ENCODE results near the gene GATA2.

The GATA2 gene

DNA sequence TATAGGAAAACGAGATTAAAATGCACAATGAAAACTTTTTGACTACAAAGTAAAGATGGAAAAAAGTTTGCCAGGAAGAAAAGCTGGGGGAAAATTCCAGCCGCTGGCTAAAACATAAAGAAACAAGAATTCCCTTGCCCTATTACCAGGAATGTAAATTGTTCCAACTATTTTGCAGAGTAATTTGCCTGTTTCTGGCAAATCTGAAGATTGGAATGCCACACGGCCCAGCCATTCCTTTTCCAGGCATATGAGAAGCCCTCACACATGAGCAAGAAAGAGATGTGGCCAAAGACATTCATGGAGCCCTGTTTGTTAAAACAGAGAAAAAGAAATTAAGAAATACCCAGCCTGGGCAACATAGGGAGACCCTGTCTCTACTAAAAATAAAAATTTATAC is 8.4 kb upstream of the GATA2 start:
- DNase-seq = no peak

DNA sequence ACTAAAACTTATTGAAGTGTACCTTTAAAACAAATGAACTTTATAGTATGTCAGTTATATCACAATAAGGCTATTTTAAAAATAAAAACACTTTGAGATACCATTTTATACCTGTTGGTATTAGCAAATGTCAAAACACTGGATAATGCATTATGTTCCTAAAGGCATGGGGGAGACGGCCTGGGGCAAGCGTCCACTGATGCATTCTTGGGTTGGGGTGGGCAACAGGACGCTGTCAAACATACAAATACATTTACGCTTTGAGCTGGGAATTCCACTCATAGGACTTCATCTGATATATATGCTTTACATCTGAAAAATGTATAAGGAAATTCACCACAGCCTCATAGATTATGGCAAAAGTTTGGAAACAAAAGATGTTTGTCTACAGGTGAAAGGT is 7.6 kb upstream of the GATA2 start:
- no peak for DNase-seq

DNA sequence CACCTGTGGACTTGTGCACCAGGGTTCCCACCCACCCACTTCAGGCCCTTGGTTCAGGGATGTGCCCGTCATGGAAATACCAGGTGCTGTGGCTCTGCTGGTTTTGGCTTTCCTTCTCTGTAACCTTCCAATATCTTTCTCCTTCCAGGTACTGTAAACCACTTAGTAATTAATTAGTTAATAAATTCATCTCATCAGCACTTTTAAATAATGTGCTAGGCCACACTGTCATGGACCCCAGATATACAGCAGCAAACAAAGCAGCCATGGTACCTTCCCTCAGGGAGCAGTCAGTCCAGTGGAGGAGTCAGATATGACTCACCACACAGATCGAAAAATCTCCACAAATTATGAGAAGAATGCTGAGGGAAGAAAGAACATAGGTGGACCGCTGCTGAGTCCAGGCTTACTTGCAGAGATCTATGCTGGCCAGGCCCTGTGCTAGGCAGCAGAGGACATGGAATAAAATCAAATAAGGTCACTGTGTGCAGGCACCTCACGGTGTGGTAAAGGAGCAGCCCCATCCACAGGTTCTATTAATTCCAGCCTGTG is 6.8 kb upstream of the GATA2 start:
- DNase-seq = no peak

DNA sequence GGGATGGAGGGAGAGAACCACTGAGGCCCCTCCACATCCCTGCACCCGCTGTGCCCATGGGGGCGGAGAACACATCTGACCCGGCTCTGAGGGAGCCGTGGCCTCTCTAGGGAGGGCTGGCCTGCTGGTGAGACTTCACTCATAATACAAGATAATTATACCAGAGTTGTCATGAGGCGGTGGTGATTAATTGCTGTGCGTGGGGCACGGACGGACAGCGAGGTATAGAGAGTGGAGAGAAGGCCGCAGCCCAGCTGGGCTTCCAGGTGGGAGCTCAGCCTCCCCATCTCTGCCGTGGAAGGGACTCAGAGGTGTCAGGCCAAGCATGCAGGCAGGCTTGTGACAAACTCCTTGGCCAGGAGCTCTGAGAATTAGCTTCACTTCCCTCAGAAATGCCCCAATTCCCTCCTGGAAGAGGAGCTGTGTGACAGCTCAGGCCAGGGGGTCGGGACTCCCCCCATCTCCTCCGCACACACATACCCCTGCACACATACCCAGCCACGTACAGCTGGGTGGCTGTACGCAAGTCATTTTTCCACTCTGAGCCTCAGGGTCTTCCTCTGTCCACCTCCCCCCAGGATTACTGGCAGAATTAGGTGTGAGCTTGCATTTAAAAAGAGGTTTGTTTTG is 6.0 kb upstream of the GATA2 start:
- no peak for DNase-seq

DNA sequence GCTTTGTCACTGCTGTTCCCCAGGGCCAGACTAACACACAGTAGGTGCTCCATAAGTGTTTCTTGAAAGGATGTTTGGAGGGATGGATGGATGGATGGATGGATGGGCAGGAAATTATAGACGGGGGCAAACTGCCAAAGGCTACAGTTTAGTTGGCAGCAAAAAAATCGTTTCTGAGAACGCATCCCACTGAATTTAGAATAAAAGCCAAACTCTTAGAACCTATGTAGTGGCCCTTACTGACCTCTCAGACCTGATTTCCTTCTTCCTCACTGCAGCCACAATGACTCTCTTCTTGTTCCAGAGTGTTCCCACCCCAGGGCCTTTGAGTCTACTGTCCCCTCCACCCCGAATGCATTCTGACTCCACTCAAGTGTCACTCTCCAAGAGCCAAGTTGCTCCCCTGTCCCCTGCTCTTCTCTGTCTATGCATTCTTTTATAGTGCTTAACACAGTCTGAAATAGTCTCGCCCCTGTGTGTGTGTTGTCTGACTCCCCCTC is 5.2 kb upstream of the GATA2 start:
- no peak for DNase-seq

DNA sequence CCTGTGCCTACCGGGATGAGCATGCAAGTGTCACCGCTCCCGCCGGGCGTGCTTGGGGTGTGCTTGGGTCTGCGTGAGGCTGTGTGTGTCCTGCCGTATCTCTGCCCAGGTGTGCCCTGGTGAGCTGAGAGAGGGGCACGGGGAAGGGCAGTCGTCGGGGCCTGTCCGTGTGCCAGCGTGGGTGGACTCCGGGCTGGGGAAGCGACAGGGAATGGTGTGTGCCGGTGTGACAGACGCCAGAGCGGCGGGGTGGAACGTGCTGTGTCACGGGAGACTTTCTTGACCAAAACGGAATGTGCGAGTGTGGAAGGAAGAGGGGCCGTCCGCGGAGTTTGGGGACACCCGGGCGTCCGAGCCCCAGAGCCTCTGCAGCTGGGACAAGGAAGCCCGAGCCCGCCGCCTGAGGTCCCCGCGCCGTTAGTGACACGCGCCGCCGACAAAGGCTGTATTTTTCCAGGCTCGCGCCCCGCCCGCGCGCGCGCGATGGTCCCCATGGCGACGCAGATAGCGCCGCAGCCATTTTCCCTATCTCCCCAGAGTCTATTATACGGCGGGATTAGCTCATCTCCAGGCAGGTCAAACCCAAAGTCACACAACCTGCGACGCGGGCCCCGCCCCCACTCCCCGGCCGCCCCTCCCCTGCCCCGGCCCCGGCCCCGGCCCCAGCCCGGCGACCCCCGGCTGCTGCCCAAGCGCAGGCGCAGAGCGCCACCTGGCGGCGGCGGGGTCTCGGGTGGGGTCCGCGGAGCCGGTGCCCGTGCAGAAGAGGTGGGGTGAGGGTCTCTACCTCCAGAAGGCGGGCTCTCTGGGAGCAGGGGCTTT is 4.5 kb upstream of the GATA2 start:
- peak; percentile 76 for DNase-seq

DNA sequence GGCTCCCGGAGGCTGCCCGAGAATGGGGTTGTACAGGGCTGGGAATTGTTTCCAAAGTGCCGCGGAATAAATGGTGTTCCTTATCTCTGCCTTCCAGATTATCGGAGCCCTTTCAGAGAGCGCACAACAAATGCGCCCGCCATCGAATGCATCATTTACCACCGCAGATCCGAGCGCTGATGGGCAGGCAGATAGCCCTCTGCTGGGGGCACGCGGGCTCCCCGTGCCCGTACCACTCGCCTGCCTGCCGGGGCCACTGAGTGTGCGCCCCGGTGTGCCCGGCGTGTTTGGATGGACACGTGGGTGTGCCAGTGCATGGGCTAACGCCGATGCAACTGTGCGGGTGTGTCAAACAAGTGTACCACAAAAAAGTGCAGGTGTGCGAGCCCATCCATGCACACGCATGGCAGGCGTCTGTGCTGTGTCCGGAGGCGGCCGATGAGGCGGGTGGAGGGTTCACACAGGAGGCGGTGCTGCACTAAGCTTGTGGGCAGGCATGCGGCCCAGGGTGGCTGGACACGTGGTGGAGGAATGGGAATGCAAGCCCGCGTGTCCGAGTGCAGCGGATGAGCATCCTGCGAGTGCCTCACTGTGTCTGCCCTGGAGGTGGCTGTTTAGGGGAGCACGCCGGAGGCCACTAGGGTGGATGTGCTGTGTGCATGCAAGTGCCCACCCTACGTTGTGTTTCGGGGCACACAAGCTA is 3.8 kb upstream of the GATA2 start:
- DNase-seq = no peak

DNA sequence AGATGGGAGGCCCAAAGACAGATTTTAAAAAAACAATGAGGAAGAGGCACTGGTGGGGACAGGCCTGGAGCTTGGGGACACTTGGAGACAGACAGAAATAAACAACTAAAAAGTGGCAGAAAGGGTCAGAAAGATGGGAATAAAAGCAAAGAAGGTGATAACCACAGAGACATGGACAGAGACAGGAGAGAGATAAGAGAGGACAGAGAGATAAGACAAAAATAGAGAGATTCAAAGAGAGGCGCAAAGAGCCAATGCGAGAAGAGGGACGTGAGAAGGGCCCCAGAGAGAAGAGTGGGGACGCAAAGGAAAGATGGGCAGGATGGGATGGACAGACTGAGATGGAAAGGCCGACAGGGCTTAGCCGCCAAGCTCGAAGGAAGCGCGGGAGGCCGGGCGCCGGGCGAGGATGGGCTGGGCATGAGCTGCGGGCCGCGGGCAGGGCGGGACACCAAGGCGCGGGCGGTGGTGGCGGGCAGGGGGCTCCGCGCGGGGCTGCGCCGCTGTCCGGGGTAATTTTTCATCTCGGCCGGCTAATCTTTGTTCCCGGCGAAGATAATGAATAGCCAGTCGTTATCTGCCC is 3.1 kb upstream of the GATA2 start:
- no peak for DNase-seq

DNA sequence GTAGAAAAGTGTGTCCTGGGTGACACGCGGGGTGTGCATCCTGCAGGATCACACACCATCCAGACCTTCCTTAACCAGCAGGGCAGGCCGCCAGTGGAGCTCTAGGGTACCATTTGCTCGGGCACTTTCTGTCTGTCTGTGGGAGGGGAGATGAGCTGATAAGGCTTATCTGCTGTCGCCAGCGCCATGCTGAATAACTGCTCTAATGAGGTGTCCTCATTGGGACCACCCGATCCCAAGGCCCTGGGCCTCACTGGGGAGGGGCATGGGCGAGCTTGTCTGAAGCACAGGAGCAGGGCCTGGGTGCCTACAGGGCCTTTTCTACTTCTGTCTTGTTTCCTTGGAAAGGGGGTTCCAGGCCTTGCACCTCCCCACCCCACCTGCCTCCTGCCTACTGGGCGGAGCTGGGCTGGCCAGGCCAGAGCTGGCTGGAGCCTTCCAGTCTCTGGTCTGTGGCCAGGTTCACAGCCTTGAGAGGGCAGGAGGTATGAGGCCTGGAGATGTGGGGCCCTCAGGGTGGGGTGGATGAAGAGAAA is 2.5 kb upstream of the GATA2 start:
- no peak for DNase-seq

DNA sequence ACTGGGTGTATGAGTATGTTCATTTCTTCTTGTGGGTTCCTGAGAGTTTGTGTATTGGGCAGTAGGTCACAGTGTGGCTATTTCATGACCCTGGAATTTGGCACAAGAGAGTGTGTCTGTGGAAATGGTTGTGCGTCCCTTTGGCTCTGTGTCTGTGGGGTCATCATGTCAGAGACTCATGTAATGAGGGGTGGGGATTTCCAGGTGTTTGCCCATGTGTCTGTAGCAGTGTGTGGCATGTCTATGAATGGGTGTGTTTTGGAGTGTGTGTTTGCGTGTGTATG is 1.3 kb upstream of the GATA2 start:
- DNase-seq = no peak

DNA sequence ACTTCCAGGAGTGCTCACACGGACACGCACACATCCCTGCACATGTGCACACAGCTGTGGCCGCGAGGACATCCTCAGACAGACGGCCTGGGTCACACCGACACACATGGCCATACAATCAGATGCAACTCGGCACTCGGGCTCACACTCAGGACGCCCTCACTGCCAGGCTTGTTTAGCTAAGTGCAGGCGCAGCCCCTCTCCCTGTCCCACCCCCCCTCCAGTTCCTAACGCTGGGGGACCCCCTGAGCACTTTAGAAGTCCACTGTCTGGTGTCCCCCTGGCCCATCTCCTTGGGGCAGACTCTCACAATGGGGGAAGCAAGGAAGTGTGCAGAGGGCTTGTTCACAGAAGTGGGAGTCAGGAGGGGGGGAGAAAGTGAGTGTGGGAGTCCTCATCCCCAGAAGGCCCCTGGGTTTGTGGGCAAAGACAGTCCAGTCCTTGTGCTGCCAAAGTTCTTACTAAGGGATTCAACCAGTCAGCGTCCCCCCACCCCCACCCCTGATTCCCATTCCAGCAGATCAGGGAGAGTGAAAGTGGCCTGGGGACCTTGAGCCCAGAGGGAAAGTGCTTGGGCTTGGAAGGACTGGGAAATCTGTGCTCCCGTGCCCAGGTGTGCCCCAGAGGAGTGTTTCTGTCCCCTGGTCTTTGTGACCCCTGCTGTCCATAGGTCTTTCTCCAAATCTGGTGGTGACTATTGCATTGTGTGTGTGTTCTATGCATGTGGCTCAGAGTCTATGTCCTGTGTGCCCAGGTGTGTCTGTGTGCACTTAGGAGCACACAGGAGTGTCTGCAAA is 767 bp upstream of the GATA2 start:
- DNase-seq = no peak

DNA sequence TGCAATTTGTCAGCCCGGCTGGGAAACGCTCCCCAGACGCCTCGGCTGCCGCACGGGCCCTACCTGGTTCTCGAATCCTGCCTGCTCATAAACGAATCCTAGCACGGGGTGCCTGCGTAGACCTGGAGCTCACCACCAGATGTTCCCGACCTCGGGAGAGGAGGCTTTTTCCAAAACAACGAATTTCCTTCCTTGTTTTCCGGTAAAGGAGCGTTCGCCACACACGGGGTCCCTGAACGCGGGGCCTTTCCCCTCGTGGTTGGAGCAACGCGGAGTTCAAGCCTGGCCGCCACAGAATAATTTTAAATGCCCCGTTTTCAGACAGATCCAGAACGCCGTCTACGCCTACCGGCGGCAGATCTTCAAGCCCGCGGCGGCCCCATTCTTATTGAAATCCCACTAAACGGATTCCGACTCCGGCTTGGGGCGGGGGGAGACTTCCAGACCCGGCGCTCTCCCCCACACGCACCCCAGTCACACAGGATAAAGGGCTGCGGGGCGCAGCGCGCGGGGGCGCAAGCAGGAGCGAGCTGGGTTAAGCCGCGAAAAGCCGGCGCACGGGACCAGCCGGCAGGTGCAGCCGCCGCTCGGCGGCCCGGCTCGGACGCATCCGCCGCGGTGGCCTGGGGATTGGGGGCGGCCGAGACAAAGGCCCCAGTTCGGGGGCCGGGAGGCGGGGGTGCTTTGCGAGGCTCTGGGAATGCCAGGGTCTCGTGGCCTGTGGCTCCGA is 895 bp downstream of the GATA2 start:
- no peak for DNase-seq

DNA sequence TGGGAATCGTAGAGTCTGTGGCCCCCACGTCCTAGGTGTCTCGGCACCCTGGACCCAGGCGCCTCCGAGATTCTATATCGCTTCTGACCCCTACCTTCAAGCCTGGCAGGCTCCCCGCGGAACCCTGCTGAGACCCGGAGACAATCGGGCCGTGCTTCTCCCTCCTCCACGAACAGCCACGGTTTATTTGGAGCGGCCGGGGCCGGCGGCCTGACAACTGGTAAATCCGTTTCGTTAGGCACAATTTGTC is 1.4 kb downstream of the GATA2 start:
- no peak for DNase-seq

DNA sequence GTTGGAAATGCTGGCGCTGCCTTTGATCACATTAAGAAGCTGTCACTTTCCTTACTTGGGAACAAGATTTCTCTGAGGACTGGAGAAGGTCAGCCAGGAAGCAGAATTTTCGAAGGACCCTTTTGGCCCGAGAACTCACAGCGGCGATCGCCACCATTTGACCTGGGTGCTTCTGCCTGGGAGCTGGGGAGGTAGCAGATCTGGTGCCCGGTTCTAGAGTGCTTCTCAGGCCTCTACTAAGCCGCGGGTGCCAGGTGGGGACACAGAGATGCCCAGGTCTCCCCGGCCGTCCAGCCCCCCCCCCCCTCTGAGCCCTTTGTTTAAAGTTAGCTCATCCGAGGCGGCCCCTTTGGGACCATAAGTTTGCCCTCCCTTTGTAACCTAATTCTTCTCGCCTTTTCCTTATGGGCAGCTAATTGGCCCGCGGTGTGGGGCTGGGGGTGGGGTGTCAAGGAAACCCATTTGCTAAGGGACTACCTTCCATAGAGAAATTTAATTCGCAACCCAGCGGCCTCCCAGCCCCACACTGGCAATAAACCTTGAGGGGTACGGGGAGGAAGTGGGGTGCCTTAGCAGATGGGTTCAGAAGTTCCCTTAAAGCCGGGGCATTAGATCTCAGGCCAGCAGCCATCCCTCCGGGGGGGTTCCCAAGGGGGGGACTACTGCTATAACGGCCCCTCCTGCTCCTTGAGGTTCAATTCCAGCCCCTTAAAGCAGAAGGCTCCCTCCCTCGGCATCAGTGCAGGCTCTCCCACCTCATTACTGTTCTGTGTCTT is 1.9 kb downstream of the GATA2 start:
- no peak for DNase-seq

DNA sequence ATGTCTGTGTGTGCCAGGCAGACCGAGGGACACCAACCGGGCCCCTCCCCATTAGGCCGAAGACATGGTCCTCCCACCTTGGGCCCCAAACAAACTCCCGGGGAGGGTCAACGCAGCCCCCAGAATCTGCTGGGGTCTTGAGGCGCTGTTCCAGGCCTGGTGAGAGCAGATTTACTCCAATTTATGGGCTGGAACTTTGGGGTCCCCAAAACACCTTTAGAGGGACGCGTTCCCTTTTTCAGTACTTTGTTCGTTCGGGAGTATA is 2.4 kb downstream of the GATA2 start:
- no peak for DNase-seq

DNA sequence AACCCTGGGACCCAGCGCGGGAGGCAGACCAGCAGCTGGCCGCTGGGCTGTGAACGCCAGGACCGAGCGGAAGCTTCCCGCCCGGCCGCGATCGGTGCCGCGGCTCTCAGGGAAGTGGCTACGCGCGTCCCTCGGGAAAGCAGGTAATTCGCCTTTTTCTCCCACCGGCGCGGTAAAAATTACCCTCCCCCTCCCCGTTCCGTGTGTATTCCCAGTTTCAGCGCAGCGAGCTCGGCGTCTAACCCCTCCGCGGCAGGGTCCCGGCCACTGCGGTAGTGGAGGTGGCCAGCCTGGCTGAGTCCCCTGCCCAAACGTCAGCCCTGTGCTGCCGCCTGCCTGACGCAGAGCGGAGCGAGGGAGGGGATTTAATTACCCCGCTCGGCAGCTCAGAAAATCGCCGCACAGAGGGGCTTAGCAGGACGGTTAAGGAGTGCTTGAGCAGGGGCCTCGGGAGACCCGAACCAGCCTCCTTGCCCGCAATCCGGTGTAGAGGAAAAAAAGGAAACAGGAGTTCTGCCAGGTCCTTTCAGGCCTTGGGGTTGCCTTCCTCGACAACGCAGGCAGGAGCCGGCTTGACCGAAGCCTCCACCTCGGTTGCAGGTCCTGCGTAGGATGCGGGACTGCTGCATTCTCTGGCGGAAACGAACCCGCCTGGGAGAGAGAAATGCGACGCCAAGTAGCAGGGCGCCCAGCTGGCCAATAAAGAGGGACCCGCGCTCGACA is 2.9 kb downstream of the GATA2 start:
- DNase-seq = peak; percentile 14

DNA sequence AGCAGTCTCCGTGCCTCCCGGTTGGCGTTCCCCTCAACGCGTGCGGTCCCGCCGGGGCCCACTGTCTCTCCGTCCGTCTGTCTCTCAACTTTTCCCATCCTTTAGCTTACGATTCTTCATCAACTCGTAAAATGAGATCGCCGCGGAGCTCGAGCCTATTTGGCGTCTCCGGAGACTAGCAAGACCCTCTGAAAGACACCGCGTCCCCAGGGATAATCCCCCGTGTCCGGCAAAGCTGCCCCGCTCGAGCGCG is 3.4 kb downstream of the GATA2 start:
- no peak for DNase-seq

DNA sequence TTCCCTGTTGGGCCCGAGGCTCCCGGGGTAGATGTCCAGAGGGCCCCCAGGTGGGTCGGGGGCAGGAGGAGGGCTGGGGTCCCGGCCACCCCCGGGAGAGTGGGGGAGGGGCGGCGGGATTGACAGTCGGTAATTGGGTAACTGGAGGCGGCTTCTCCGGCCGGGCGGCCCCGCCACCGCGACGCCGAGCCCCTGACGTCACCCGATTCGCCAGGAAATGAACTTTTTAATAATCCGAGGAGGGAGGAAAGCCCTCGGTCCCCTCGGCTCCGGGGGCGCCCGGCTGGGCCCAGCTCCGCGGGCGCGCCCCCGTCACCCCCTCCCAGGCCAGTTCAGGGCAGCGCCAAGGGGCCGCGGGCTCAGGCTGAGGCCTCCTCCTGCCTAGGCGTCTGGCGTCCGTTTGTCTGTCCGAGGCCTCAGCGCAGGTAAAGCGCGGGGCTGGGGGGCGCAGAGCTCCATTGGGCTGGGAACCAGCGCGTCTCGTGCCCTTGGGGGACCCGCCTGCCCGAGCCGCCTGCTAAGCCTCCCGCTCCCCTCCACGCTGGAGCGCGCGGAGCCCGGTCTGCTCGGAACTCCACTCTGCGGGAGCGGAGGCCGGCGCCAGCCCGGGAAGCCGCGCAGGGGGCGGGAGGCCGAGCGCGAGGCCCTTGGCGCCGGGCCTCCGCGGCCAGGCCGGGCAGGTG is 3.9 kb downstream of the GATA2 start:
- peak; percentile 33 for DNase-seq

DNA sequence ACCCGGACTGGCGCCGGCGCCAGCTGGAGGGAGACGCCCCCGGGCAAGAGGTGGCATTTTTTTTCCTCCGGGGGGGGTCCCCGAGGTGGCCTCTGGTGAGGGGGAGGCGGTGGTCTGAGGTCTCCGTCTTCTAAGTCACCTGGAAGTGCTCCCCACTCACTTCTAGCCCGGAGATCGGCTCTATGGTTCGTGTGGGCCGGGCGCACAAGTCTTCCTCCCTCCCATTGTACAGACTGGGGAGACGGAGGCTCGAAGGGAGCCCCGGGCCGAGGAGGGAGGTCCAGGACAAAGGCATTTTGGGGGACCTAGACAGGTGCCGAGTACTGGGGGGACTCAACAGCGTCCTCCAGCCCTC is 4.4 kb downstream of the GATA2 start:
- no peak for DNase-seq

DNA sequence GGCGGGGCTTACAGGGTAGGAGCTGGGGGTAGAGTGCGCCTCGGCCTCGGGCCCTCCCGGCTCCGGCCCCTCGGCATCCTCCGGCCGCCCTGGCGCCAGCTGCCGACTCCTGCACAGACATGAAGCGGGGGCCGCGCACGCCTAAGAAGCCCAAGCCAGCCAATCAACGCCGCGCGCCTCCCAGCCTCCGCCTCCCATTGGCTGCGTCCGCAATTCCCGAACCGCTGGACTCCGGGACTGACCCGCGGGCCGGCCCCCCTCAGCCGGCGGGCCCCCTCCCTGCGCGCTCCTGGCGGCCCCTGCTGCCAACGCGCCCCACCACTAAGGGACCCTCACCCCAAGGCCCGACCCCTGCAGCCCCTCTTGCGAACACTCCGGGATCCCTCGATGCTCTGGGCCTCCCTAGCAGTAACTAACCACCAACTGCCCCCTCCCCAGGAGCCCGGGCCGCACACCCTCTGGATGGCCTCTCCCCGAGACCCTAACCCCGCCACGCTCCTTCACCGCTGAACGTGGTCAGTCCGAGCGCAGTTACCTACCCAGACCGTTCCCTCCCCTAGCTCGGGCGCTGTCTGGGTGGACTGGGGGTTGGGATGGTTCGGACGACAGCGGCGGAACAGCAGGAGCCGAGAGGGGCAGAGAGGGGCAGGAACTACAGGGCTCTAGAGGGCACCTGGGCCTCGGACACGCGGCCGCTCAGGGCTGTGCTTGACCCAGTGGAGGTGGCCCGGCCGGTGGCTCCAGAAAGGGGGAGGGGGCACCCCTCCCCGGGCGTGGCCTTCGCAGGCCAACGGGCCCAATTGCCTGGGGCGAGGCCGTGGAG is 5.0 kb downstream of the GATA2 start:
- peak; percentile 32 for DNase-seq
